Urothelium cell line (cell line): Measurements from ENCODE around the gene RAPGEF2.

Source experiments
- DNase-seq: peaks from one replicate; pipeline ENCODE4 v3.0.0; 2011; ENCODE audit warnings: low spot score, mixed read lengths
- FAIRE-seq: peaks from 2 replicates; lab custom pipeline; 2011; peaks lifted over from hg19 to GRCh38; lab: Jason Lieb, UNC

Gene RAPGEF2

DNA sequence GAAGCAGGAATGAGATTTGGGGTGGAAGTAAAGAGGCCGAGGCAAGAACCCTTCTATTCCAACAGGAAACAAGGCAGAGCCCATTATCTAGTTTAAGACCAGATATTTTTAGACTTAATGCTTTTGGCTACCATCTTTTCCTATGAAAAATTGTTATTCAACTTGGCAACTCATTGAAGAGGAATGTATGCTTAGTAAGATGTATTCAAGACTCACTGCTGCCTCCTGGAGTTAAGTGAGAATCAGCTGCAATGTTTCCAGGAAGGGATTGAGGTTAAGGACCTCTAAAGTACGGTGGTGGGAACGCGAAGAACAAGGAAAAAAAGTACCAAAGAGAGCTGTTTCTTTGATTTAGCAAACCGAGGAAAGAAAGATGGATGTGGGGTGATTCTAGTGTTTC is 89.1 kb downstream of the RAPGEF2 start:
- FAIRE-seq: no peak

DNA sequence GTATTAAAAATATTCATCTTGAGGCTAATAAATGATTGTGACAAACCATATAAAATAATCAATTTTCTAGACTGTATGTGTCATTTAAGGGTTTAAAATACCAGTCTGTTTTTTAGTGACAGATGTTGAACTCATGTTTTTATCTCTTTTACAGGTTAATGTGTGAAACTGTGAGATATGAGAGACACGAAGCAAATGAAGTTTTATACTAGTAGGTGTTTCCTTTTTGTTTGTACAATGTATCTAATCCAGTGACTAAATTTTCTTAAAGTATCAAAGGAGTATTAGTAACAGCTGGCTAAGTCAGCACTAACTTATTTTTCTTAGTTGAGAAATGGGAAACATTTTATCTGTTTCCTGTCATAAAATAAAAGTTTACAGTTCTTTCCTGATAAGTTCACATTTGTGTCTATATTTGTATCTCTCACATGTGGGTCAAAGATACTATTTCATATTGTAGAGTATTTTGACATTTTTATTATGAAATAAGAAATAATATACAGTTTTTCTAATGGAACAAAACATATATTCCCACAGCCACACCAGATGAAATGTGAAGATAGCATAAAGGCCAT is 90.3 kb downstream of the RAPGEF2 start:
- DNase-seq (no peak), FAIRE-seq (no peak)

More for the DNA sequence above, 89.1 kb downstream of the RAPGEF2 start:
- peak; percentile 61 for DNase-seq

GRCh38 chr4:159195361-159195769 is 92.5 kb downstream of the RAPGEF2 start:
- DNase-seq (no peak), FAIRE-seq (no peak)

GRCh38 chr4:159197260-159197884 is 94.5 kb downstream of the RAPGEF2 start:
- DNase-seq (no peak), FAIRE-seq (no peak)

DNA sequence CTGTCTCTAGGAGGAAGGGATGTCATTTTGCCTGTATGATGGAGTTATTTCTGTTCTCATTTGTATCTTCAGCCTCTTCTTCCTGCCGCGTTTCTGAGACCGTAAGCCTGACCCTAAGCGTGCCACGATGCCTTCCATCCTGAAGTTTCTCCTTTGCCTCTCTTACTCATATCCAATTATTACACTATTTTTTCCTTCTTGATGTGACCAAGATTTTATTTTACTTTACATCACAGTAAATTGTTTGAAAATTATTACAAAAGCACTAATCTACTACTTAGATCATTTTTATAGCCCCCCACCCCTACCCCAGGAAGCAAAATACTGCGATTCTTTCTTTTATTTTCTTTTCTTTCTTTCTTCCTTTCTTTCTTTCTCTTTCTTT is 95.0 kb downstream of the RAPGEF2 start:
- FAIRE-seq: no peak

DNA sequence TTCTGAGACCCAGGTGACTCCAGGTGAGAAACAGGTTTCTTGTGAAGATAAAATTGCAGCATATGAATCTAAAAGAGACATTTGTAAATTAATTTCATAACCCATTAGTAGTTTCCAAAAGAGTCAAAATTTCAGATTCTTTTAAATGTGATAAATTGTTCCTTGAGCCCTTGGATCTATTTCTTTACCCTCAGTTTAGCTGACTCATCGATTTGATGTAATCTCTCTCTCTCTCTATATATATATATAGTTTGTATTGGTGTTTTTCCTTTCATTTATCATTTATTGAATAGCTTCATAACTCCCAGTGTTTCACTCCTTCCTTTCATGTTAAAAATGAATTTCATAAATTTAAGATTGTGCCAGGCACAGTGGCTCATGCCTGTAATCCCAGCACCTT is 96.9 kb downstream of the RAPGEF2 start:
- FAIRE-seq (no peak), DNase-seq (no peak)

More for the DNA sequence above, 95.0 kb downstream of the RAPGEF2 start:
- DNase-seq: no peak

DNA sequence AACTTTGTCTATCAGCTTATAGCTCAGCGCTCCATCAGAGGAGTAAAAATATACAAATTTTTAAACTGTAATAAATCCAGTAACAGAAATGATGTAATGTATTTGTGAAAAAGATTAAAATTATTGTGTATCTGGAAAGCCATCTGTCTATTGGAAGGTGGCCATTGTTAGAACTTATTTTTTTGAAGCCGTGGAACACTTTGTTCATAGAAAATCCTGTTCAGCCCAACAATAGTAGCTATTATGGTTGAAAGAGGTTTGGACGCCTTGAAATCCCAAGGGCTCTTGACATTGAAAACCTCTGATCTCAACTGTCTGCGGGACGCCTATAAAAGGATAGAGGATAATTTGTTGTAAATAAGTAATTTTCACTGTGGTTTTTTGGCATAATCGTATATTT is 98.3 kb downstream of the RAPGEF2 start:
- no peak for DNase-seq

DNA sequence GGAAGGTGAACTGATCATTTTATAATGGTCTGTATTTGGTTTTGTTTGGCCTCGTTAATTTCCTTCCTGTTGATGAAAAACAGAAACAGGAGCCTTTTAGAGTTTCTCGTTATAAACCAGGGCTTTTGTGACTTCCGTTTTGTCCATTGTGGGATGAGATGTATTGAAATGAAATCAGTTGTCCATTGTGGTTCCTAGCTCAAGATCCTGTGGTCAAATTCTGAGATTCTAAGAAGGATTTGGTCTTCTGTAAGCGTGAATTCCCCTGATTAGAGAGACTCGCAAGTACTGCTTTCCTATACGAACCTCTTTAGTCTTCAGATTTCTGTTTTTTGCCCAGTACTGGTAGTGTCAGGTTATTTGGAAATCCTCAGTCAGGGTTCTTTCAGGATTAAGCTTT is 101.7 kb downstream of the RAPGEF2 start:
- FAIRE-seq (no peak), DNase-seq (no peak)

More for the DNA sequence above, 98.3 kb downstream of the RAPGEF2 start:
- FAIRE-seq: no peak

GRCh38 chr4:159205466-159205865 is 102.6 kb downstream of the RAPGEF2 start:
- DNase-seq (no peak), FAIRE-seq (no peak)

GRCh38 chr4:159206427-159206871 is 103.6 kb downstream of the RAPGEF2 start:
- FAIRE-seq: no peak

GRCh38 chr4:159209249-159209648 is 106.4 kb downstream of the RAPGEF2 start:
- FAIRE-seq: no peak

More at GRCh38 chr4:159206427-159206871, 103.6 kb downstream of the RAPGEF2 start:
- DNase-seq: no peak

DNA sequence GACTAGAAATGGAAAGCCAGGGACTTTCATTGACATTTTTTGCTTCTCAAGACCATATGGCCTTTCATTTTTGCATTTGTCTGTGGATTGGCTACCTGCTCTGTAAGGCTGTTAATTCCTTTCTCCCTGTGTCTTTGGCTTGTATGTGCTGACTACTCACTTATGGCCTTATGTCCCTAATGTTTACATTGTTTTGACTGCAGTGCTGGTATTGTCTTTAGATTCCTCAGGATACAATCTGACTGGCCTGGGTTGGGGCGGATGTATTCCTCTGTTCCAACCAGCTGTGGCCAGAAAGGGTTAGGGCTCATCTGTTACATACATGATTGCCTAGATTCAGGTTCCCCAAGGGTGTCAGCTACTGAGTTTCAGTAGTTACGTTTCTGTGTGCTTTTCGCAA is 108.1 kb downstream of the RAPGEF2 start:
- no peak for DNase-seq
- no peak for FAIRE-seq

More at GRCh38 chr4:159209249-159209648, 106.4 kb downstream of the RAPGEF2 start:
- DNase-seq: no peak

- FAIRE-seq: no peak
- DNase-seq: no peak
Measured at GRCh38 chr4:159212675-159213293, 109.9 kb downstream of the RAPGEF2 start.

- DNase-seq (no peak), FAIRE-seq (no peak)
Measured at GRCh38 chr4:159216834-159217233, 114.0 kb downstream of the RAPGEF2 start.

DNA sequence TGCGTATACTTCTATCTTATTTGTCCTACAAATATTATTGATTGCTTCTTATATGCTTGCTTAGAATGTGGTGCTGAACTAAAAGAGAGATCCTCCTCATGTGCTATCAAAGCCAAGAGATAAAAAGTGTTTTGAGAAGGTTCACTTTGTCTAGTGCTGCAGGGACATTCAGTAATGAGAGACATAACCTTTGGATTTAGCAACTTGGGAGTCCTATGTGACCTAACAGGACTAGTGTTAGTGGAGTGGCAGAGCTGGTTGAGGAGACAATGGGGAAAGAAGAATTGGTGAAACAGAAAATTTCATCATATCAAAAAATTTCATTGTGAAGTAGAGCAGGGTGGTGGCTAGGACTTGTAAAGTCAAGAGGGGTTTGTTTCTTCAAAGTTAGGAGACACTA is 117.0 kb downstream of the RAPGEF2 start:
- no peak for DNase-seq
- FAIRE-seq: no peak

- no peak for FAIRE-seq
- DNase-seq: no peak
Measured at GRCh38 chr4:159220353-159220752, 117.5 kb downstream of the RAPGEF2 start.

DNA sequence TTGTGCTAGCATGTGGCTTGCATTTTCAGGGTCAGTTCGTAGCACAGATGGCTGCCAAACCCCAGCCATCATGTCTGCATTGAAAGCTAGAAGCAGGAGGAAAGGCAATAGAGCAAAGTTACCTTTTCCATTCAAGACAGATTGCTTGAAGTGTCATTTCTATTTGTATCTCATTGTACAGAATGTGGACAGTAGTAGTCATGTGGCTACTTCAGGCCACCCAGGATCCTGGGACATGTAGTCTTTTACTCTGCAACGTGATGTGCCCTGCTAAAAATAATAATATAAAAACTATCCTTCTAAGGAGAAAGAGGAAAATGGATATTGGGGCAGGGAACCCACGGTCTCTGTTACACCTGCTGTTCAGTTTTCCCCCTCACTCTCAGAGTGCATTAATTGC is 118.4 kb downstream of the RAPGEF2 start:
- no peak for DNase-seq
- FAIRE-seq: no peak

GRCh38 chr4:159222043-159222552 is 119.2 kb downstream of the RAPGEF2 start:
- FAIRE-seq (no peak), DNase-seq (no peak)

GRCh38 chr4:159224408-159224807 is 121.5 kb downstream of the RAPGEF2 start:
- DNase-seq: no peak
- FAIRE-seq: no peak

GRCh38 chr4:159227378-159227777 is 124.5 kb downstream of the RAPGEF2 start:
- DNase-seq (no peak), FAIRE-seq (no peak)

- DNase-seq: peak; percentile 76
- peak; percentile 50 for FAIRE-seq
Measured at GRCh38 chr4:159227984-159228383, 125.1 kb downstream of the RAPGEF2 start.

DNA sequence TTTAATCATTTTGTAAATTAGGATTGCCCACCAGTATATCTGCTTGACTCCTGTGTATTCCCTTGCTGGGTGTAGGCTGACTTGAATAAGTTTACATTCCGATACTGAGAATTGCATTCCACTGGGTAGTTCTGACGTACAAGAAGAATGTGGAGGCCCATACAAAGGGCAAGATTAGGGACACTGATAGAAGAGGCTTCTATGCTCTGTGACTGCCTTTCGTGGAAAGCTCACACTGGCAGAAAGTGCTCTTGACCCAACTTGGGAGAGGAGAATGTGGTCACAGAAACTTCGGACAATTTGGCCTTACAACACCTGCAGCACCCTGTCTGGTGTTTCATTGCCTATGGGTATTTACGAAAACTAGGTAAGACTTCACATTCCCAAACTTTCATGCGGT is 126.3 kb downstream of the RAPGEF2 start:
- DNase-seq (peak; percentile 21), FAIRE-seq (no peak)
